Activated CD4-positive, alpha-beta T cell treated with anti-CD3 and anti-CD28 coated beads, Interleukin-10, Interleukin-2, amounts not matched to agents 100 ng/mL and 50 ng/mL, durations not matched to agents 16 hours and 8 hours (primary cell): Measurements from ENCODE around the gene RAD51AP1.

Experiments
- DNase-seq: peaks from one replicate; pipeline ENCODE4 v3.0.0-alpha.2; 2020

RAD51AP1 gene

GRCh38 chr12:4552191-4552590 is 13.5 kb downstream of the RAD51AP1 start:
- DNase-seq = no peak

GRCh38 chr12:4553943-4554342 is 15.3 kb downstream of the RAD51AP1 start:
- no peak for DNase-seq

GRCh38 chr12:4555804-4556203 is 17.1 kb downstream of the RAD51AP1 start:
- no peak for DNase-seq

- no peak for DNase-seq
Observed at GRCh38 chr12:4556735-4557530, 18.2 kb downstream of the RAD51AP1 start.

GRCh38 chr12:4557586-4557985 is 18.9 kb downstream of the RAD51AP1 start:
- DNase-seq = no peak

GRCh38 chr12:4558171-4558570 is 19.5 kb downstream of the RAD51AP1 start:
- DNase-seq = no peak

GRCh38 chr12:4562034-4562657 is 23.5 kb downstream of the RAD51AP1 start, which contains the start of gene DYRK4:
Gene DYRK4, plus strand, starts transcription at chr12:4562208. Its CDS starts 38 bp downstream, at chr12:4562246.
- peak; percentile 15 for DNase-seq

- DNase-seq = no peak
Observed at GRCh38 chr12:4563336-4563735, 24.6 kb downstream of the RAD51AP1 start.

- no peak for DNase-seq
Observed at GRCh38 chr12:4564818-4565217, 26.1 kb downstream of the RAD51AP1 start.

- DNase-seq = no peak
Observed at GRCh38 chr12:4566474-4566873, 27.8 kb downstream of the RAD51AP1 start.

GRCh38 chr12:4567073-4567881 is 28.6 kb downstream of the RAD51AP1 start:
- no peak for DNase-seq

- no peak for DNase-seq
Observed at GRCh38 chr12:4569261-4569660, 30.6 kb downstream of the RAD51AP1 start.

GRCh38 chr12:4572680-4573079 is 34.0 kb downstream of the RAD51AP1 start:
- no peak for DNase-seq

GRCh38 chr12:4579305-4580102 is 40.8 kb downstream of the RAD51AP1 start:
- DNase-seq = peak; percentile 14

- no peak for DNase-seq
Observed at GRCh38 chr12:4580281-4580688, 41.6 kb downstream of the RAD51AP1 start.

- no peak for DNase-seq
Observed at GRCh38 chr12:4584281-4584680, 45.6 kb downstream of the RAD51AP1 start.

GRCh38 chr12:4584896-4585295 is 46.2 kb downstream of the RAD51AP1 start:
- DNase-seq = no peak

- DNase-seq = no peak
Observed at GRCh38 chr12:4586500-4586899, 47.8 kb downstream of the RAD51AP1 start.

GRCh38 chr12:4587108-4587507 is 48.4 kb downstream of the RAD51AP1 start:
- DNase-seq = no peak

GRCh38 chr12:4588916-4589315 is 50.2 kb downstream of the RAD51AP1 start:
- no peak for DNase-seq

- no peak for DNase-seq
Observed at GRCh38 chr12:4589941-4590340, 51.3 kb downstream of the RAD51AP1 start.

- no peak for DNase-seq
Observed at GRCh38 chr12:4591180-4591687, 52.5 kb downstream of the RAD51AP1 start.
